Epithelial cell of prostate (primary cell): ENCODE results near the gene PRSS36.
"Not testable (repeated sequence)": the region's sequence is repeated elsewhere in the genome, so short reads cannot be mapped to it uniquely, and the experiment has no call there.

Experiments used
- DNase-seq: peaks from one replicate; pipeline ENCODE4 v3.0.0-alpha.2; 2011; ENCODE audit warnings: low read depth, low spot score
- H3K27ac ChIP-seq: fragments of 450-650 bp; 2 replicates; pipeline ENCODE4 v1.5.1; 2017; ENCODE audit warnings: mild to moderate bottlenecking

PRSS36 gene

DNA sequence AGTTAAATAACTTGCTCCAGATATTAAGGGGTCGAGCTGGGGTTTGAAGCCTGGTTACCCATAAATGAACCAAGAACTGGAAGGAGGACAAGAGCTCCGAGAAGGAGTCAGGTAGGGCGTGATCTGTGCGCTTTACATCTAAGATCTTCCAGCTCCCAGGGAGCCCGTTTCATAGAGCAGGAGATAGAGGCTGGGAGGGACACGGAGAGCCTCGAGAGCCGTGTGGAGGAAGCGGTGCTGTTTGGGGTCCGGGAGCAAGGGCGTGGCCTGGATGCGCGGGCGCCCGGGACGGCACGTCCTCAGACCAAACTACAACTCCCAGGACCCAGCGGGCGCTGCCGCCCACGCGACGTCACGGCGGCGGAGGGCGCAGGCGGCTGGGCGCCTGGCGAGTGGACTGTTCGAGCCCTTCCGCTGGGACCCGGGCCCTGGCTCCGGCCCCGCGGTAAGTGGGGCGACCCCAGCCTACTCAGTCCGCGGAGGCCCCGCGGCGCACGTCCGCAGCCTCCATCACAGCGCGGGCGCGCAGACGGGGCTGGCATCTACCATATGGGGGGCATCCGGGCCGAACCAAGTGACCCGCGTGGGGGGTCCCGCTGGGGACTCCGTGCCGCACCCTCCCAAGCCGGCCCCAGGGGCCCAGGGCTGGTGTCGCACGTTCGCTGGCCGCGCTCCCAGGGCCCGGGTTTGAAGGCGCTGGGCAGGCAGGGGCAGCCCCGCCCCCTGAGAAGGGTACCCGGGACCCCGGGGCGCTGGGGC is 41.7 kb downstream of the PRSS36 start, which contains the start of gene BCKDK:
BCKDK (plus strand) TSS at position 352 of the 759 bp plus-strand sequence. CDS start 838 bp downstream, outside the sequence.
- peak within 1 kb of the TSS; percentile 21 for H3K27ac ChIP-seq
- no peak for DNase-seq

GRCh38 chr16:31107465-31107867 is 42.4 kb downstream of the PRSS36 start:
- DNase-seq: no peak
- H3K27ac ChIP-seq: no peak overlapping the region

DNA sequence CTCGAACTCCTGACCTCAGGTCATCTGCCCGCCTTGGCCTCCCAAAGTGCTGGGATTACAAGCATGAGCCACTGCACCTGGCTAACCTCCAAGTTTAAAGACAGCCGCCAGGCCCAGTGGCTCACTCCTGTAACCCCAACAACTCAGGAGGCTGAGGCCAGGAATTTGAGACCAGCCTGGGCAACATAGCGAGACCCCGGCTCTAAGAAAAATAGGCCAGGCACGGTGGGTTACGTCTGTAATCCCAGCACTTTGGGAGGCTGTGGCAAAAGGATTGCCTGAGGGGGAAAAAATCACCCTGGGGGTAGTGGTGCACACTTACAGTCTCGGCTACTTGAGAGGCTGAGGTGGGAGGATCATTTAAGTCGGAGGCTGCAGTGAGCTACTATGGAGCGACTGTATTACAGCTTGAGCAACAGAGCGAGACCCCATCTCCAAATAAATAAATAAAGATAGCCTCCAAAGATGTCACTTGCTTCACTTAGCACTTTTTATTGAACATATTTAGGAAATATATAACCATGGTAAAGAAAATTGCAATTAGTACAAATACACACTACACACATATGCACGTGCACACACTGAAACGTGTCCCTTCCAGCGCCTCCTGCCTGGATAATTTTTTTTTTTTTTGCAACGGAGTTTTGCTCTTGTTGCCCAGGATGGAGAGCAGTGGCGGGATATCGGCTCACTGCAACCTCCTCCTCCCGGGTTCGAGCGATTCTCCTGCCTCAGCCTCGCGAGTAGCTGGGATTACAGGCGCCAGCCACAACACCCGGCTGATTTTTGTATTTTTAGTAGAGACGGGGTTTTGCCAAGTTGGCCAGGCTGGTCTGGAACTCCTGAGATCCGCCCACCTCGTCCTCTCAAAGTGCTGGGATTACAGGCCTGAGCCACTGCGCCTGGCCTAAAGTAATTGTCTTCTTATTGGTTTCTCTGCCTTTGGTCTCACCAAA is 43.1 kb downstream of the PRSS36 start:
- no peak for DNase-seq
- no peak overlapping the region for H3K27ac ChIP-seq

DNA sequence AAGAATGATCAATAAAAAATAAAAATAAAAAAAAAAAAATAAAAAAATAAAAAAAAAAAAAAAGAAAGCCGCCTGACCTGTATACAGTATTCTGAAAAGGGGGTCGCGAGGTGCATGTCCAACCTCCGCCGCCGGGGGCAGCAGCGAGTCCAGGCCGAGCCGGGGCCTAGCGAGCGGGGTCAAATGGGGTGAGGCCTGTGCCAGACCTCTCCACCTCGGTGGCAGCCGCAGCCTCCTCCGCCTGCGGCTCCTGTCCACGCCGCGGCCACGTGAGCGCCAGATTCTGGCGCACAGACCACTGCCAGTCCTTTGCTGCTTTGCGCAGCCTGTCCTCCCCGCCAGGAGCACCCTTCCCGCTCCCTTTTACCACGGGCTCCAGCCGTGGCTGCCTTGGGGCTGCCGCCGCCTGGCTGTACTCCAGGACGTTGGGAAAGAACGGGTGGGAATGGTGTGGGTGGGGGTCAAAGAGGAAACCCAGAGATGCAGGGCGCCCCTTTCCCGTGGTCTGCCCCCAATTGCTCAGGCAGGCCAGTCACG is 44.1 kb downstream of the PRSS36 start:
- no peak overlapping the region for H3K27ac ChIP-seq
- no peak for DNase-seq

DNA sequence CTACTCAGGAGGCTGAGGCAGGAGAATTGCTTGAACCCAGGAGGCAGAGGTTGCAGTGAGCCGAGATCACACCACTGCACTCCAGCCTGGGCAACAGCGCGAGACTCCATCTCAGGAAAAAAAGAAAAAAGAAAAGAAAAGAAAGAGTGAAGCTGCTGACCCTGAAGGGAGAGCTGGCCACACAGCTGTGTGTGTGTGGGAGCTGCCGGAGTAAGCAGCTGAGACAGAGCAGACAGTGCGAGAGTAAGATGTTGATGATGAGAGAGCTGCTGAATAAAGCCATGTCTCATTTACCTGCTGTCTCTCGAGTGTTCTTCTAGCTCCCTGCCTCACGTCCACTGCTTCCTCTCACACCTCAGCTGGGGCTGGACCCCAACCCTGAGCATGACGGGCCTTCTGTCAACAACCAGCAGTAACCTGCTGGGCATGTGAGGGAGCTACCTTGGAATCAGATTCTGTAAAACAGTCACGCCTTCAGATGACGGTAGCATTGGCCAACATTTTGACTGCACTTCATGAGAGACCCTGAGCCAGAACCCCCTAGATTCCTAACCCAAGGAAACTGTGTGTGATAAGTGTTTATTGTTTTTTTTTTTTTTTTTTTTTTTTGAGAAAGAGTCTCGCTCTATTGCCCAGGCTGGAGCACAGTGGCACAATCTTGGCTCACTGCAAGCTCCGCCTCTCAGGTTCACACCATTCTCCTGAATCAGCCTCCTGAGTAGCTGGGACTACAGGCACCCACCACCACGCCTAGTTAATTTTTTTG is 48.8 kb downstream of the PRSS36 start:
- DNase-seq, H3K27ac ChIP-seq: not testable (repeated sequence)

- no peak overlapping the region for H3K27ac ChIP-seq
- no peak for DNase-seq
Measured at GRCh38 chr16:31099860-31100638, 49.8 kb downstream of the PRSS36 start.

DNA sequence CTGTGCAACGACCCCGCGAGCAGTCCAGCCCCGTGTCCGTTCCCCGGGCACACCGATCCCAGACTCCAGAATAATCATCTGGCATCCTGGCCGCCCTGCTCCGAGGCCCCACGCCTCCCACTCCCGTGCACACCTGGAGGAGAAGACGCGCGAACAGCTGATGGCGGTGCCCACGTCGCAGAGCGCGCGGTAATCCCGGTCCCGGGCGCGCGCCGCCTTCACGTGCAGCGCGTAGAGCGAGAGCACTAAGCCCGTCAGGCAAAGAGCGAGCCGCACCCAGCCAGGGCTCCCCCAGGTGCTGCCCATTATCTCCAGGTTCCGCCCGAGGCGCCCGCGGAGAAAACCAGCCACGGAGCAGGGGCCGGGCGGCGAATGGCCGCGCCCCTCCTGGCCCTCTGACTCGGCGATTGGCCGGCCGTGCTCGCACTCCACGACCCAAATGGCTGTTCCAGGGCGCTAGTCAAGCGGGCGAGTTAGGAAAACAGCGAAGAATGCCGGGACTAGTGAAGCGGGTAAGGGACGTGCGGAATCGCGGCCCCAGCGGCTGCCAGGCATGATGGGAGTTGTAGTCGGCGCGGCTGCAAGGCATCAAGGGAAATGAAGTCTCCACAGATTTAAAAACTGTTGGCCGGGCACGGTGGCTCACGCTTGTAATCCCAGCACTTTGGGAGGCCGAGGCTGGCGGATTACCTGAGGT is 55.3 kb downstream of the PRSS36 start, which contains the start of gene VKORC1:
VKORC1 (minus strand) TSS at position 374 of the 697 bp plus-strand sequence; CDS start at position 306, 68 bp downstream.
- DNase-seq: peak; percentile 88

GRCh38 chr16:31094088-31094423 is 55.8 kb downstream of the PRSS36 start:
- peak overlapping the region; percentile 70 for H3K27ac ChIP-seq
- DNase-seq: no peak

More for the DNA sequence above, 55.3 kb downstream of the PRSS36 start, which contains the start of gene VKORC1:
- peak within 1 kb of the TSS; percentile 70 for H3K27ac ChIP-seq

DNA sequence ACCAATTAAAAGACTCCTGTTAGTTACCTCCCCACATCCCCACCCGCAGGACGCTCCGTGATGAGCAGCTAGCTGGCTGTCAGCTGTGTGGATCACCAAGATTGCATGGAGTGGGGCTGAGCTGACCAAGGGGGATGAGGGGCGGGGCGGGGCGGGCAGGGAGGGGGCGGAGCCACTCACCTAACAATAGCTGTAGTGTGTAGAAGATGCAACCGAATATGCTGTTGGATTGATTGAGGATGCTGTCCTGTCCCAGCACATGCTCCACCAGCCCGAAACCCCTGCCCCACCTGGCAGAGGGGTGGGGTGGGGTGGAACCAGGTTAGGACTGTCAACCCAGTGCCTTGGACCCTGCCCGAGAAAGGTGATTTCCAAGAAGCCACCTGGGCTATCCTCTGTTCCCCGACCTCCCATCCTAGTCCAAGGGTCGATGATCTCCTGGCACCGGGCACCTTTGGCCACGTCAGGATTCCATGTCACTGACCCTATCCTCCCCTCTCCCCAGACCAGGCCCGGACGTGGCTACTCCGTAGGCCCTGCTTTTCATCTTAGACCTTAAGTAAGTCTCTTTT is 56.6 kb downstream of the PRSS36 start:
- no peak overlapping the region for H3K27ac ChIP-seq
- DNase-seq: no peak

GRCh38 chr16:31092330-31092729 is 57.5 kb downstream of the PRSS36 start:
- no peak for DNase-seq
- H3K27ac ChIP-seq: no peak overlapping the region

DNA sequence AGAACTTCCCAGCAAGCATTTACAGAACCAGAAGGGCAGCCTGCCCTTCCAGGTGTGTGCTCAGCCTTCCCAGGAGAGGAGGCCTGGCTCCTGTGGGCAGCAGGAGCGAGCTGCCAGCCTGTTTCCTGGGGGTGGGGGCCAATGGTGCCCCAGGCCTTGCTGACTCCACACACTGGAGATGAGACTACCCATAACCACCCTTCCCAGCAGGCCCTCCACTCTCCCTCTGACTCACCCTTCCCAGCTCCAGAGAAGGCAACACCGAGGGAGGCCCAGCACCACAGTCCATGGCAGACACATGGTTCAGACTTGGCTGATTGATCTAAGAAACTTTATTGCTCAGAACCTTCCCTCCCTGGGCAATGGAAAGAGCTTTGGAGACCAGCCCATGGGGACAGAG is 59.3 kb downstream of the PRSS36 start:
- DNase-seq: no peak
- no peak overlapping the region for H3K27ac ChIP-seq

DNA sequence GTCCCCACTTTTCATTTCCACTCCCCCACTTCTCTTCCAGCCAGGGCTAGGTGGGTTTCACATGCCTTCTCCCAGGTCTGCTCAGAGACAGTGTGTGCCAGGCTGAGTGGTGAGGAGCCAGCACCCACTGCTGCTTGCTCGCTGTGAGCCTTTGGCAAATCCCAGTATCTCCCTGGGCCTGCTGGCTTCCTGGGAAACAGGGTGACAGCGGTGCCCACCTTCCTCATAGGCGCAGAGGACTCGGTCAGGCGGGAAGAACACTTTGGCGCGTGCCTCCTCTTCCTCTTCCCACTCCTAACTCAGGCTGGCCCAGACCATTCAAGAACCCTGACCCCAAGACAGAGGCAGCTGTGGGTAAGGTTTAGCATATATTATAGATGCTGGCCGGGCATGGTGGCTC is 60.7 kb downstream of the PRSS36 start:
- H3K27ac ChIP-seq: no peak overlapping the region
- DNase-seq: no peak
